T-helper 22 cell (primary cell): ENCODE measurements around the gene PAX2.

Experiments used
- DNase-seq: peaks from one replicate; pipeline ENCODE4 v3.0.0-alpha.2; 2020; ENCODE audit warnings: low read depth

Gene PAX2

GRCh38 chr10:100791369-100792058 is 46.1 kb downstream of the PAX2 start:
- no peak for DNase-seq

- DNase-seq, result no peak
These were observed 47.2 kb downstream of the PAX2 start for GRCh38 chr10:100792574-100792973.

GRCh38 chr10:100793055-100793454 is 47.7 kb downstream of the PAX2 start:
- no peak for DNase-seq

DNA sequence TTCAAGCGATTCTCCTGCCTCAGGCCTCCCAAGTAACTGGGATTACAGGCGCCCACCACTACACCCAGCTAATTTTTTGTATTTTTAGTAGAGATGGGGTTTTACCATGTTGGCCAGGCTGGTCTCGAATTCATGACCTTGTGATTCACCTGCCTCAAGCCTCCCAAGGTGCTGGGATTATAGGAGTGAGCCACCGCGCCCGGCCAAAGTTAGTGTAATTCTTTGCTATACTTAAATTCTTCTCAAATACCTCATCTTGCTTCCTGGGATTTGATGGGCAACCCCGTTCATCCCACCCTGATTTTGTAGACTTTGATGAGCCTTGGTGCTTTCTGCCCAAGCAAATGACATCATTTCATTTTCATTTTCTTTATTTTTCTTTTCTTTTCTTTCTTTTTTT is 54.5 kb downstream of the PAX2 start:
- DNase-seq, result no peak

DNA sequence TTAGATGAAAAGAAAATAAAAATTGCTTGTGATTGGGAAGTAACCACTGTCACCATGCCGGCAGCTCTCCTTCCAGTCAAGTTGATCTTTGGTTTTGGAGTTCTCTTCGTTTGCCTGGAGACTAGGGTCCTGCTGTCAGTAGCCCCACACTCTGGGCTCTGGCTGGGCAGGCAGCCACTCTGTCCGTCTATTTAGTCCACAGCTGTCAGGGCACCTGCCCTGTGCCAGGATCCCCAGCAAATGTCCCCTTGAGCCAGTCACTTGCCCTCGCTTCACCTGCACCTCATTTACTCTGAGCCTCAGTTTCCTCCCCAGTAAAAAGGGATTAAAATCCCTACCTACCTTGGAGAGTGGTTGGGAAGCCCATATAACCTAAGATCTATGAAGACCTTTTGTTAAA is 55.5 kb downstream of the PAX2 start:
- DNase-seq, result no peak

- no peak for DNase-seq
These were observed 56.8 kb downstream of the PAX2 start for GRCh38 chr10:100802196-100802595.

GRCh38 chr10:100802607-100803006 is 57.2 kb downstream of the PAX2 start:
- no peak for DNase-seq

DNA sequence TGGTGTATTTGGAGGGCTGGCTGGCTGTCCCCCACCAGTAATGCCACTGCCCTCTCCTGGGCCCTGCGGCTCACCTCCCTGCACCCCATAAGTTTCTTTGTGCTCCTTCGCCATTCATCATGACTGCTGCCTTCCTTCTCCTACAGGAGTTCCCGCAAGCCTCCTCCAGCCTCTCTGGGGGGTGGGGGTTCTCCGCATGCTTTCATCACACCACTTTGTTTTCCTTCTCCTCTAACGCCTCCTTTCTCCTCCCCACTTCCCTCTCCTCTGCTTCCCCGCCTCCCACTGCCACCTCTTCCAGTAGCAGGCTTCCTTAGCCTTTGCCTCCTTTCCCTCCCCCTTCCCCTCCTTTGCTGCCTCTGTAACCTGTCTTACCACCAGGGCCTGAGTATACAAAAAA is 58.1 kb downstream of the PAX2 start:
- DNase-seq, result no peak

GRCh38 chr10:100803908-100804307 is 58.5 kb downstream of the PAX2 start:
- no peak for DNase-seq

DNA sequence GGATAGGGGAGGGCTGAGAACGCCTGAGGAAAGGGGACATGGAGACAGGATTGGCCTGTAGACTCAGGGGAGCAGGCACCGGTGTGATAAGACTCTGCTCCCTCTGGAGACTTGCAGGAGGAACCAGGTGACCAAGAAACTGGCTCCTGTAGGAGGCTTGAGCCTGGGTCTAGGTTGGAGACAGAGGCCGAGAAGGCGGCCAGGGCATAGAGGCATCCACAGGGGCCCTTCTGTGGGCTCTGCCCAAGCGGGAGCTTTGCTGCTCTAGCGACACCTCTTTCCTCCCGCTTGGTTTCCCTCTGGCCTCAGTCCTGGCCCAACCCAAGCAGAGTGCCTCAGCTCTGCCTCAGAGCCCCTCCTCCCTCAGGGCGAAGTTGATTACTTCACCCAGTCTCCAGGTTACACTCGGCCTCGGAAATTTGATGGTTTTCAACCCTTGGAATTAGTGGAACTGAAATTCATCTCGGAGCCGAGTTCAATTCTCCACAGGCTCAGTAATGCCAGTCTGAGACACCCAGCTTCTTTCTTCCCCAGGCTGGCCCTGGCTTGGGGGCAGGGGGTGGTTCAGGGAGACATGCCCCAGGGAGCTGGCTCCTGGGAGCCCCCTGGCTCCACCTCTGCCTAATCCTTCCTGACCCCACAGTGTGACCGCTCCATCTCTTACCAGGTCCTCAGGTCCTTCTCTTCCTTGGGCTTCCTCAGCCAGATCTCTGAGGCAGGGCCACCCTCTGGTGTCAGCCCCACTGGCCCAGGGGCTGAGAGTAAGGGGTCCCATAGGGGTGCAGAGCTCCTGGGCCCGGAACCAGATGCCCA is 60.4 kb downstream of the PAX2 start:
- DNase-seq, result no peak

GRCh38 chr10:100806356-100806645 is 60.9 kb downstream of the PAX2 start:
- DNase-seq, result no peak

GRCh38 chr10:100807241-100807951 is 62.0 kb downstream of the PAX2 start:
- DNase-seq, result no peak

GRCh38 chr10:100808876-100809275 is 63.5 kb downstream of the PAX2 start:
- no peak for DNase-seq

- DNase-seq, result no peak
These were observed 64.9 kb downstream of the PAX2 start for GRCh38 chr10:100810091-100810834.

GRCh38 chr10:100810835-100811116 is 65.4 kb downstream of the PAX2 start:
- no peak for DNase-seq

- no peak for DNase-seq
These were observed 65.9 kb downstream of the PAX2 start for GRCh38 chr10:100811261-100811660.

DNA sequence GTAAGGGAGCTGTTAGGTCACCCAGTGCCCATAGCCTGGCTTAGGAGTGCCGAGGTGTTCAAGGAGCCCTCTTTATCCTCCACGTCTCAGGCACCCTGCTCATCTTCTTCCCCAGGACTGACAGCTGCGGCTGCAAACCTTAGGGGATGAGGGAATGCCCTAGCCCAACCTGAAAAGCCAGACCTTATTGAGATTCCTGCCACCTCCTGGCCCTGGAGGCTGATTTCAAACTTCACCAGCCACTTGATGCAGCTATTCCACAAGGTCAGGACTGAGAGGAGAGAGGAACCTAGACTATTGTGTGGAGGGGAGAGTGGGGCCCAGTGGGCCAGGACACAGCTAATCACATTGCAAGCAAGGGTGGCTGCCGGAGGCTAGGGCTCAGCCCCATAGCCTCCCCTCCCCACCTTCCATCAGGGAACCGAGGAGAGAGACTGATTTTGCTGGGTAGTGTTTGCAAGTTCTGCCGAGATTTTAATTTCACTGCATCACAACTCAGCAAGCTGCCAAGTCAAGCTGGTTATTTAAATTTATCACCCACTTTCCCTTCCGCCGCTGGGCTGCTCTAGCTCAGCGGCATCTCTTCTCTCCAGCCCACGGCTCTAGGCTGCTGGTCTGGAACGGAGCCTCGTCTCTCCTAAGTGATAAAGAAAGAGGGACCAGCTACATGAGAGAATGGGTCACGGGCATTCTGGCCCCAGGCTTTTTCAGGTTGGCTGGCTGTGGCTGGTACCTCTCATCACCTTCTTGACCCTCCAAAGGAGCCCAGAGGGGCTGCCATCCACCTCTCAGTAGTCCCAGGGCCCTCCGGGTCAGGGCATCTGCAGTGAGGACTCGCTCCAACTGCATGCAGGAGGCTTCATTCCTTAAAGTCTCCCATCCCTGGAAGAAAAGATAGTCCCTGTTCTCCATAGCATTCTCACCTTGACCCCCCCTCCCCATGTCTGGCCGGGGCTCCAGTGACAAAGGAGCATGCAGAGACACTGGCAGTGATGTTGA is 66.7 kb downstream of the PAX2 start:
- DNase-seq, result no peak

GRCh38 chr10:100812978-100813377 is 67.6 kb downstream of the PAX2 start:
- DNase-seq, result no peak

DNA sequence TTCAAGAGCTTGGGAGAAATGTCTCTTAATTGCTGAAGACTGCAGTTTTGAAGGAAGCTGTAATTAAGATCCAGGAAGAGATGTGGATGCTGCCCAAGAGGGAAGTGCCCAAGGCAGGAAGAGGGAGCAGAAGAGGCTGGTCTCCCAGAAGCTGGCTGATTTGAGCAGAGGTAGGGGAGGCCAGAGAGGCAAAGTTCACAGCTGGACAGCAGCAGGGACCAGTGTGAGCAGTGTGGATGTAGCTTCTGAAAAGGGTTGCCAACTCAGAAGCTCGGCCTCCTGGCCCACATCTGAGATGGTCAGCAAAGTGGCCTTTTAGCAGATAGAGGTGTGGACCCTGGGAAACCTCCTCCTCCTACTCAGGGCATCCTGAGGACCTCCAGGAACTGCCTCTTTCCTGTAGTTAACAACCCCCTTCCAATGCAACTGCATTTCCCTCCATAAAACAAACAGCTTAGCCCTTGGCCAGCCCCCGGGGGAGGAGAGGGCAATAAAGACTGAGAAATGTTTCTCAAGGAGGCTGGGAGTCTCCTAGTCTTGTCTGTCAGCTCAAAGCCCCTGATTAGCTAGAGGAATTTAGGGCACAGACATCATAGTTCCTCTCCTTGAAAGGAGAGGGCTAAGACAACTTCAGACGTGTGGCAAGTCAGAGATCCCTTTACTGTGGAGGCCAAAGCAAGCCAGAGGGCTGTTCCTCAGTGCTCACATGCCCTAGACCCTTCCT is 69.5 kb downstream of the PAX2 start:
- DNase-seq, result no peak

DNA sequence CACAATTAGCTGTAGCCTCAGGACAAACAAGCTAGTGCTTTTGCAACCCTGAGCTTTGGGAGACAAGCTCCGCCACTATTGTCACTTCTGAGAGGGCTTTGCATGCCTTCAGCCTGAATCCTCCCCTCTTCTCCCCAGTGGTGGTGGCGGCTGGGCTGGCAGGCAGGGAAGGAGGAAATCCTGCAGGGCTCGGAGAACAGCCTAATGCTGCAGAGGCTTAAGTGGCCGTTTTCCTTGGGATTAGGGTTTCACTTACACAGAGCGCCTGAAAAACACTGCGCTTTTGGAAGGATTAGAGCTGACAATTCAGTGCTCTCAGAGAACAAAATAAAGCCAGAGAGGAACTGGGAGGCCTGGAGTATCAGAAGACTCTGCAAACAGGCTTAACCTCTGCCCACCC is 71.3 kb downstream of the PAX2 start:
- DNase-seq, result no peak
